Sigmoid colon (tissue), 7 donors: ENCODE results near the gene GPBAR1. TPM values are rescaled to one million over a fixed set of nuclear protein-coding genes. Genes with fewer than 3 reads are reported as not detected.
"Not testable (repeated sequence)": the region's sequence is repeated elsewhere in the genome, so short reads cannot be mapped to it uniquely, and the experiment has no call there.

Source experiments
- DNase-seq: peaks from one replicate; pipeline ENCODE4 v3.0.0-alpha.2; 2019
- H3K27ac ChIP-seq, 4 donors: fragments of 200-600 bp; sonication (generic); one replicate each; pipeline ENCODE4 v1.5.1; 2016 to 2019; ENCODE audit warnings: mild to moderate bottlenecking in 1 of 4
- H3K27me3 ChIP-seq, 3 donors: fragments of 200-600 bp; sonication (generic); one replicate each; pipeline ENCODE4 v1.5.1; 2019; ENCODE audit warnings: mild to moderate bottlenecking in 1 of 3
- H3K36me3 ChIP-seq, 4 donors: fragments of 200-600 bp; sonication (generic); one replicate each; pipeline ENCODE4 v1.5.1; 2016 to 2019
- H3K4me1 ChIP-seq, 4 donors: fragments of 200-600 bp; sonication (generic); one replicate each; pipeline ENCODE4 v1.5.1; 2017 to 2019
- H3K4me3 ChIP-seq, 4 donors: fragments of 200-600 bp; sonication (generic); one replicate each; pipeline ENCODE4 v1.5.1; 2017 to 2019; ENCODE audit warnings: mild to moderate bottlenecking in 2 of 4, moderate library complexity in 1 of 4
- H3K9me3 ChIP-seq, 4 donors: fragments of 200-600 bp in 3 of 4; sonication (generic) in 3 of 4; one replicate each; pipeline versions ENCODE4 v1.5.1 to v1.6.1; 2013 to 2019
- EP300 ChIP-seq, 4 donors: sonication (generic); formaldehyde crosslinking; IDR thresholded peaks; one replicate each; pipeline ENCODE4 v1.6.1; 2017; ENCODE audit warnings: antibody characterized with exemption in 4 of 4
- POLR2A ChIP-seq, 2 donors: fragments of 450-650 bp; IDR thresholded peaks; one replicate each; pipeline ENCODE4 v1.6.1; 2016; ENCODE audit warnings: antibody characterized with exemption in 2 of 2, mild to moderate bottlenecking in 2 of 2, moderate library complexity in 2 of 2
- POLR2AphosphoS5 ChIP-seq, 4 donors: sonication (generic); formaldehyde crosslinking; IDR thresholded peaks; one replicate each; pipeline ENCODE4 v1.6.1; 2017; ENCODE audit warnings: antibody characterized with exemption in 4 of 4
- WGBS, 2 donors: extraction: QIAGEN DNeasy Blood & Tissue Kit; methylation state at CpG; one replicate each; pipeline ENCODE4 v1.1.7; 2013; 5-methylcytosine and 5-hydroxymethylcytosine counted together
- intact Hi-C: fragments of 100-400 bp; cut with DNase I; formaldehyde crosslinking; loops from one replicate; pipeline ENCODE4 v1.15.1; 2023
- polyA plus RNA-seq, 3 donors: library from polyadenylated mRNA; stranded (reverse); fragments of 200-250 nt; gene quantifications; one replicate each; pipeline ENCODE4 v1.2.3, GENCODE V29; 2013
- total RNA-seq, 4 donors: library from RNA; depleted of rRNA; stranded (reverse); fragments of >200 nt; gene quantifications; one replicate each; pipeline ENCODE4 v1.1.0, GENCODE V29; 2016
- TF ChIP-seq, protein P1 (sequence below), 4 experiments: fragments of 450-650 bp in 3 of 4; fragments of 200-600 bp in 1 of 4; IDR thresholded peaks; one replicate each; pipeline ENCODE4 v1.5.1; 2016 to 2019; ENCODE audit warnings: antibody characterized with exemption in 4 of 4, mild to moderate bottlenecking in 3 of 4, moderate library complexity in 2 of 4
- donor health status: healthy with polysubstance abuse.
- donor health status: Bipolar disorder and iron deficiency.
- donor health status: healthy.

Gene GPBAR1
- total and polyA plus RNA-seq, 7 donors: 0.60 to 7.1 (median 3.1) TPM

- no peaks in the 10 kb centered on the region for H3K27me3 ChIP-seq
- H3K27ac ChIP-seq: no peak overlapping the region
- H3K36me3 ChIP-seq: no peaks in the 10 kb centered on the region
- no peaks in the 10 kb centered on the region for H3K4me1 ChIP-seq
- 84 to 87% methylated on average over 9 of the region's 9 CpGs for WGBS, 2 donors
- intact Hi-C loops: no loop called here
- TF ChIP-seq EP300 (IDR thresholded peaks at IDR 0.05): no peak
- no peak for TF ChIP-seq POLR2AphosphoS5 (IDR thresholded peaks at IDR 0.05)
- TF ChIP-seq POLR2A (IDR thresholded peaks at IDR 0.05): no peak
- TF ChIP-seq, protein P1, sequence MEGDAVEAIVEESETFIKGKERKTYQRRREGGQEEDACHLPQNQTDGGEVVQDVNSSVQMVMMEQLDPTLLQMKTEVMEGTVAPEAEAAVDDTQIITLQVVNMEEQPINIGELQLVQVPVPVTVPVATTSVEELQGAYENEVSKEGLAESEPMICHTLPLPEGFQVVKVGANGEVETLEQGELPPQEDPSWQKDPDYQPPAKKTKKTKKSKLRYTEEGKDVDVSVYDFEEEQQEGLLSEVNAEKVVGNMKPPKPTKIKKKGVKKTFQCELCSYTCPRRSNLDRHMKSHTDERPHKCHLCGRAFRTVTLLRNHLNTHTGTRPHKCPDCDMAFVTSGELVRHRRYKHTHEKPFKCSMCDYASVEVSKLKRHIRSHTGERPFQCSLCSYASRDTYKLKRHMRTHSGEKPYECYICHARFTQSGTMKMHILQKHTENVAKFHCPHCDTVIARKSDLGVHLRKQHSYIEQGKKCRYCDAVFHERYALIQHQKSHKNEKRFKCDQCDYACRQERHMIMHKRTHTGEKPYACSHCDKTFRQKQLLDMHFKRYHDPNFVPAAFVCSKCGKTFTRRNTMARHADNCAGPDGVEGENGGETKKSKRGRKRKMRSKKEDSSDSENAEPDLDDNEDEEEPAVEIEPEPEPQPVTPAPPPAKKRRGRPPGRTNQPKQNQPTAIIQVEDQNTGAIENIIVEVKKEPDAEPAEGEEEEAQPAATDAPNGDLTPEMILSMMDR (IDR thresholded peaks at IDR 0.05): no peak
- no peak for DNase-seq
- H3K9me3 ChIP-seq: no peaks in the 10 kb centered on the region
- H3K4me3 ChIP-seq: no peak overlapping the region
Measured at GRCh38 chr2:218306184-218306920, 45.5 kb downstream of the GPBAR1 start.

- intact Hi-C loops: no loop called here
- Histone ChIP-seq H3K36me3 (no peaks in the 10 kb centered on the region), H3K27me3 (no peaks in the 10 kb centered on the region), H3K27ac (no peak overlapping the region), H3K9me3 (no peaks in the 10 kb centered on the region), H3K4me3 (no peak overlapping the region), H3K4me1 (no peaks in the 10 kb centered on the region)
- 95% methylated on average over 6 of the region's 6 CpGs for WGBS, 2 donors
- DNase-seq: no peak
- TF ChIP-seq, protein P1 (IDR thresholded peaks at IDR 0.05): no peak
- no peak for TF ChIP-seq POLR2AphosphoS5 (IDR thresholded peaks at IDR 0.05)
- no peak for TF ChIP-seq POLR2A (IDR thresholded peaks at IDR 0.05)
- TF ChIP-seq EP300 (IDR thresholded peaks at IDR 0.05): no peak
Measured at GRCh38 chr2:218307415-218308090, 46.7 kb downstream of the GPBAR1 start.

DNA sequence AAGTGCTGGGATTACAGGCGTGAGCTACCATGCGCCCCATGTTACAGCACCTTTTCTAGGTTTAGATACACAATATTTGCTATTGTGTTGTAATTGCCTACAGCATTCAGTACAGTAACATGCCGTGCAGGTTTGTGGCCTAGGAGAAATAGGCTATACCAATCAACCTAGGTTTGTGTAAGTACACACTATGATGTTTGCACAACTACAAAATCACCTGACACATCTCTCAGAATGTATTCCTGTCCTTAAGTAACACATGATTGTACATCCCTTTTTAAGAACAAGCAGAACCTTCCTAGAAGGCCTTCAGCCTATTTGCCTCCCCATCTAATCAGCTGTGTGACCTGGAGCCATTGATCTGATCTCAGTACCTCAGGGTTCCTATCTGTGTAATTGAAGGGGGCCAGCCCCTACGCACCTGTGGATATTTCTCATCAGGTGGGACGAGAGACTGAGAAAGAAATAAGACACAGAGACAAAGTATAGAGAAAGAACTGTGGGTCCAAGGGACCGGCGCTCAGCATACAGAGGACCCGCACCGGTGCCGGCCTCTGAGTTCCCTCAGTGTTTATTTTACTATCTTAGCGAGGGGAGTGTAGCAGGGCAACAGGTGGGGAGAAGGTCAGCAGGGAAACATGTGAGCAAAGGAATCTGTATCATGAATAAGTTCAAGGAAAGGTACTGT is 50.2 kb downstream of the GPBAR1 start:
- no peaks in the 10 kb centered on the region for H3K9me3 ChIP-seq
- intact Hi-C loops: no loop called here
- no peak overlapping the region for H3K4me3 ChIP-seq
- TF ChIP-seq EP300 (IDR thresholded peaks at IDR 0.05) (no peak), POLR2AphosphoS5 (IDR thresholded peaks at IDR 0.05) (no peak), POLR2A (IDR thresholded peaks at IDR 0.05) (no peak)
- TF ChIP-seq, protein P1 (IDR thresholded peaks at IDR 0.05): no peak
- H3K27ac ChIP-seq: no peak overlapping the region
- no peaks in the 10 kb centered on the region for H3K36me3 ChIP-seq
- no peaks in the 10 kb centered on the region for H3K27me3 ChIP-seq
- 33 to 75% methylated on average over 11 of the region's 11 CpGs for WGBS, 2 donors
- H3K4me1 ChIP-seq: no peaks in the 10 kb centered on the region
- DNase-seq: no peak

- H3K36me3 ChIP-seq, intact Hi-C loops, H3K4me3 ChIP-seq, H3K4me1 ChIP-seq, H3K9me3 ChIP-seq, H3K27me3 ChIP-seq, H3K27ac ChIP-seq, DNase-seq: not testable (repeated sequence)
- 14 to 72% methylated on average over 11 of the region's 11 CpGs for WGBS, 2 donors
Measured at GRCh38 chr2:218311541-218312266, 50.9 kb downstream of the GPBAR1 start.
